Muscle of leg (tissue), 11 donors: ENCODE measurements around the gene PCDHGC5. TPM values are rescaled to one million over a fixed set of nuclear protein-coding genes. Genes with fewer than 3 reads are reported as not detected.
A peak's percentile ranks its signal among the peaks of the same experiment; 100 is the strongest.

Experiments
- DNase-seq: peaks from one replicate; pipeline ENCODE4 v3.0.0; 2013
- H3K27ac ChIP-seq: one replicate; pipeline ENCODE4 v1.5.1; 2013; ENCODE audit warnings: mild to moderate bottlenecking, low read length, control low read depth
- H3K27me3 ChIP-seq: one replicate; pipeline ENCODE4 v1.6.1; 2013; ENCODE audit warnings: low read length; ENCODE audit not compliant: control insufficient read depth, insufficient read depth
- H3K36me3 ChIP-seq: one replicate; pipeline ENCODE4 v1.6.1; 2013; ENCODE audit warnings: low read length; ENCODE audit not compliant: control insufficient read depth, insufficient read depth
- H3K4me1 ChIP-seq: one replicate; pipeline ENCODE4 v1.6.1; 2013; ENCODE audit warnings: low read length; ENCODE audit not compliant: control insufficient read depth, insufficient read depth
- H3K4me3 ChIP-seq: one replicate; pipeline ENCODE4 v1.5.1; 2013; ENCODE audit warnings: low read length, control low read depth
- H3K9me3 ChIP-seq: replicated peaks from 2 replicates; pipeline ENCODE4 v1.6.1; 2013; ENCODE audit warnings: low read depth, low read length; ENCODE audit not compliant: control insufficient read depth
- WGBS: methylation state at CpG from one replicate; pipeline ENCODE4 v1.1.5; 2013; ENCODE audit warnings: missing lambda C conversion rate; ENCODE audit not compliant: insufficient coverage; 5-methylcytosine and 5-hydroxymethylcytosine counted together
- polyA plus RNA-seq, 8 donors: library from polyadenylated mRNA; unstranded; fragments of 120-200 nt; gene quantifications; one replicate each; pipeline versions ENCODE4 v1.2.1 to v1.2.3, GENCODE V29; 2013; ENCODE audit warnings: inconsistent platforms in 1 of 8, low replicate concordance in 1 of 8; ENCODE audit not compliant: insufficient read length in 8 of 8, insufficient read depth in 1 of 8
- total RNA-seq: library from RNA; stranded (reverse); fragments of 120-200 nt; gene quantifications from one replicate; pipeline ENCODE4 v1.2.4, GENCODE V29; 2013

PCDHGC5 gene
- total and polyA plus RNA-seq, 9 donors, result 0.29 to 1.1 (median 0.49) TPM

- Histone ChIP-seq H3K27me3 (no peaks in the 10 kb centered on the region), H3K4me1 (peaks cover 29% of the 10 kb centered on the region), H3K4me3 (no peak overlapping the region), H3K9me3 (no peaks in the 10 kb centered on the region), H3K27ac (peak overlapping the region; percentile 13), H3K36me3 (peaks cover 42% of the 10 kb centered on the region)
- DNase-seq, result no peak
- WGBS, result 100% methylated on average over 1 of the region's 2 CpGs
These were observed 14.8 kb downstream of the PCDHGC5 start for GRCh38 chr5:141503681-141504080.

- H3K36me3 ChIP-seq, result peaks cover 43% of the 10 kb centered on the region
- H3K4me3 ChIP-seq, result no peak overlapping the region
- H3K27ac ChIP-seq, result peak overlapping the region; percentile 13
- DNase-seq, result peak; percentile 53
- H3K9me3 ChIP-seq, result no peaks in the 10 kb centered on the region
- no peaks in the 10 kb centered on the region for H3K27me3 ChIP-seq
- peaks cover 34% of the 10 kb centered on the region for H3K4me1 ChIP-seq
- 92% methylated on average over 3 of the region's 4 CpGs for WGBS
These were observed 15.3 kb downstream of the PCDHGC5 start for GRCh38 chr5:141504216-141504615.

- H3K9me3 ChIP-seq, result no peaks in the 10 kb centered on the region
- H3K4me1 ChIP-seq, result peaks cover 46% of the 10 kb centered on the region
- H3K27ac ChIP-seq, result peak overlapping the region; percentile 94
- H3K4me3 ChIP-seq, result no peak overlapping the region
- no peaks in the 10 kb centered on the region for H3K27me3 ChIP-seq
- H3K36me3 ChIP-seq, result peaks cover 64% of the 10 kb centered on the region
- no peak for DNase-seq
- 60% methylated on average over 1 of the region's 8 CpGs for WGBS
These were observed 17.7 kb downstream of the PCDHGC5 start for GRCh38 chr5:141506381-141507155.

- peak overlapping the region; percentile 94 for H3K27ac ChIP-seq
- H3K36me3 ChIP-seq, result peaks cover 70% of the 10 kb centered on the region
- H3K9me3 ChIP-seq, result no peaks in the 10 kb centered on the region
- 14% methylated on average over 6 of the region's 11 CpGs for WGBS
- H3K4me1 ChIP-seq, result peaks cover 52% of the 10 kb centered on the region
- no peak overlapping the region for H3K4me3 ChIP-seq
- no peaks in the 10 kb centered on the region for H3K27me3 ChIP-seq
- DNase-seq, result peak; percentile 95
These were observed 18.7 kb downstream of the PCDHGC5 start for GRCh38 chr5:141507387-141508091.

GRCh38 chr5:141508440-141508797 is 19.5 kb downstream of the PCDHGC5 start:
- Histone ChIP-seq H3K27me3 (no peaks in the 10 kb centered on the region), H3K9me3 (no peaks in the 10 kb centered on the region), H3K27ac (peak overlapping the region; percentile 94), H3K4me1 (peaks cover 61% of the 10 kb centered on the region), H3K36me3 (peaks cover 64% of the 10 kb centered on the region), H3K4me3 (peak overlapping the region; percentile 1)
- WGBS, result 10% methylated on average over 9 of the region's 9 CpGs
- no peak for DNase-seq

GRCh38 chr5:141508798-141509611 is 20.1 kb downstream of the PCDHGC5 start:
- H3K9me3 ChIP-seq, result no peaks in the 10 kb centered on the region
- H3K27ac ChIP-seq, result peak overlapping the region; percentile 94
- no peaks in the 10 kb centered on the region for H3K27me3 ChIP-seq
- peak overlapping the region; percentile 11 for H3K4me3 ChIP-seq
- peak; percentile 91 for DNase-seq
- WGBS, result 11% methylated on average over 6 of the region's 23 CpGs
- H3K4me1 ChIP-seq, result peaks cover 64% of the 10 kb centered on the region
- H3K36me3 ChIP-seq, result peaks cover 59% of the 10 kb centered on the region

GRCh38 chr5:141510160-141510559 is 21.3 kb downstream of the PCDHGC5 start:
- no peak for DNase-seq
- Histone ChIP-seq H3K27ac (no peak overlapping the region), H3K4me1 (peaks cover 71% of the 10 kb centered on the region), H3K9me3 (no peaks in the 10 kb centered on the region), H3K27me3 (no peaks in the 10 kb centered on the region), H3K36me3 (peaks cover 53% of the 10 kb centered on the region), H3K4me3 (no peak overlapping the region)
- 60% methylated on average over 1 of the region's 9 CpGs for WGBS

GRCh38 chr5:141510850-141511601 is 22.1 kb downstream of the PCDHGC5 start:
- no peaks in the 10 kb centered on the region for H3K27me3 ChIP-seq
- H3K9me3 ChIP-seq, result no peaks in the 10 kb centered on the region
- 92% methylated on average over 10 of the region's 14 CpGs for WGBS
- H3K4me3 ChIP-seq, result no peak overlapping the region
- peaks cover 49% of the 10 kb centered on the region for H3K36me3 ChIP-seq
- H3K27ac ChIP-seq, result no peak overlapping the region
- DNase-seq, result no peak
- H3K4me1 ChIP-seq, result peaks cover 80% of the 10 kb centered on the region

- peaks cover 49% of the 10 kb centered on the region for H3K36me3 ChIP-seq
- WGBS, result 88% methylated on average over 2 of the region's 4 CpGs
- H3K27me3 ChIP-seq, result no peaks in the 10 kb centered on the region
- no peak for DNase-seq
- H3K4me1 ChIP-seq, result peaks cover 84% of the 10 kb centered on the region
- H3K4me3 ChIP-seq, result no peak overlapping the region
- H3K27ac ChIP-seq, result peak overlapping the region; percentile 97
- no peaks in the 10 kb centered on the region for H3K9me3 ChIP-seq
These were observed 23.0 kb downstream of the PCDHGC5 start for GRCh38 chr5:141511771-141512325.
